WTC11 (cell line): ENCODE results near the gene SLC25A45. TPM values are rescaled to one million over a fixed set of nuclear protein-coding genes. Genes with fewer than 3 reads are reported as not detected.
A peak's percentile ranks its signal among the peaks of the same experiment; 100 is the strongest.

Experiments used
- AFF4 ChIP-seq: sonication (generic); formaldehyde crosslinking; IDR thresholded peaks from 2 replicates; pipeline ENCODE4 v1.8.1; 2023; ENCODE audit warnings: mild to moderate bottlenecking, missing genetic modification reagents, borderline replicate concordance
- AR ChIP-seq: fragments of 250-450 bp; sonication (Bioruptor Pico); IDR thresholded peaks from 2 replicates; pipeline ENCODE4 v1.9.0; 2021; ENCODE audit warnings: mild to moderate bottlenecking
- ATF1 ChIP-seq: sonication (generic); formaldehyde crosslinking; IDR thresholded peaks from 2 replicates; pipeline ENCODE4 v1.8.1; 2023; ENCODE audit warnings: mild to moderate bottlenecking, moderate library complexity, missing genetic modification reagents
- CBFB ChIP-seq: sonication (generic); formaldehyde crosslinking; IDR thresholded peaks from 2 replicates; pipeline ENCODE4 v1.8.1; 2022; ENCODE audit warnings: mild to moderate bottlenecking, low read depth, missing genetic modification reagents
- ELF4 ChIP-seq: sonication (generic); formaldehyde crosslinking; IDR thresholded peaks from 2 replicates; pipeline ENCODE4 v1.8.1; 2022; ENCODE audit warnings: low read depth, mild to moderate bottlenecking, moderate library complexity, missing genetic modification reagents
- FOXP4 ChIP-seq: sonication (generic); formaldehyde crosslinking; IDR thresholded peaks from 2 replicates; pipeline ENCODE4 v1.8.0; 2022; ENCODE audit warnings: mild to moderate bottlenecking, missing genetic modification reagents
- JAZF1 ChIP-seq: fragments of 250-450 bp; sonication (Bioruptor Pico); IDR thresholded peaks from 2 replicates; pipeline ENCODE4 v1.9.0; 2021; ENCODE audit warnings: moderate library complexity, mild to moderate bottlenecking, inconsistent platforms
- NR1H2 ChIP-seq: sonication (generic); formaldehyde crosslinking; IDR thresholded peaks from 2 replicates; pipeline ENCODE4 v1.9.0; 2021; ENCODE audit warnings: mild to moderate bottlenecking, moderate library complexity, missing genetic modification reagents
- NR2C2 ChIP-seq: sonication (generic); formaldehyde crosslinking; IDR thresholded peaks from 2 replicates; pipeline ENCODE4 v1.8.0; 2022; ENCODE audit warnings: mild to moderate bottlenecking, missing genetic modification reagents
- SMAD3 ChIP-seq: sonication (generic); formaldehyde crosslinking; IDR thresholded peaks from 2 replicates; pipeline ENCODE4 v1.8.0; 2022; ENCODE audit warnings: missing genetic modification reagents, mild to moderate bottlenecking, borderline replicate concordance
- SMAD4 ChIP-seq: sonication (generic); formaldehyde crosslinking; IDR thresholded peaks from 2 replicates; pipeline ENCODE4 v1.8.0; 2022; ENCODE audit warnings: mild to moderate bottlenecking, missing genetic modification reagents
- SP1 ChIP-seq: sonication (generic); formaldehyde crosslinking; conservative IDR thresholded peaks from 2 replicates; pipeline ENCODE4 v1.8.1; 2022; ENCODE audit warnings: missing genetic modification reagents
- TEAD4 ChIP-seq: sonication (generic); formaldehyde crosslinking; IDR thresholded peaks from 2 replicates; pipeline ENCODE4 v1.8.0; 2022; ENCODE audit warnings: mild to moderate bottlenecking, missing genetic modification reagents
- ZNF138 ChIP-seq: sonication (generic); formaldehyde crosslinking; conservative IDR thresholded peaks from 2 replicates; pipeline ENCODE4 v1.8.1; 2022; ENCODE audit warnings: mild to moderate bottlenecking, moderate library complexity, missing genetic modification reagents
- ZNF232 ChIP-seq: sonication (generic); formaldehyde crosslinking; IDR thresholded peaks from 2 replicates; pipeline ENCODE4 v1.8.0; 2022; ENCODE audit warnings: mild to moderate bottlenecking, missing genetic modification reagents
- ZNF263 ChIP-seq: sonication (generic); formaldehyde crosslinking; IDR thresholded peaks from 2 replicates; pipeline ENCODE4 v1.8.1; 2022; ENCODE audit warnings: low read depth, mild to moderate bottlenecking, moderate library complexity, missing genetic modification reagents
- ZNF317 ChIP-seq: sonication (generic); formaldehyde crosslinking; IDR thresholded peaks from 2 replicates; pipeline ENCODE4 v1.8.1; 2023; ENCODE audit warnings: low read depth, mild to moderate bottlenecking, moderate library complexity, missing genetic modification reagents, borderline replicate concordance
- total RNA-seq: library from RNA; stranded (reverse); gene quantifications from 3 replicates; pipeline ENCODE4 v1.2.3, GENCODE V29; 2021
- TF ChIP-seq, protein P1 (sequence below): sonication (generic); formaldehyde crosslinking; IDR thresholded peaks from 2 replicates; pipeline ENCODE4 v1.8.0; 2022; ENCODE audit warnings: mild to moderate bottlenecking, missing genetic modification reagents
- TF ChIP-seq, protein P2 (sequence below): sonication (generic); formaldehyde crosslinking; IDR thresholded peaks from 2 replicates; pipeline ENCODE4 v1.8.0; 2022; ENCODE audit warnings: mild to moderate bottlenecking, missing genetic modification reagents
- TF ChIP-seq, protein P3 (sequence below): sonication (generic); formaldehyde crosslinking; IDR thresholded peaks from 2 replicates; pipeline ENCODE4 v1.8.0; 2023; ENCODE audit warnings: mild to moderate bottlenecking, missing genetic modification reagents
- TF ChIP-seq, protein P4 (sequence below): sonication (generic); formaldehyde crosslinking; IDR thresholded peaks from 2 replicates; pipeline ENCODE4 v1.8.1; 2022; ENCODE audit warnings: missing genetic modification reagents, borderline replicate concordance

The SLC25A45 gene
- total RNA-seq, 1 experiment from 2014 or later: 1.7 TPM

DNA sequence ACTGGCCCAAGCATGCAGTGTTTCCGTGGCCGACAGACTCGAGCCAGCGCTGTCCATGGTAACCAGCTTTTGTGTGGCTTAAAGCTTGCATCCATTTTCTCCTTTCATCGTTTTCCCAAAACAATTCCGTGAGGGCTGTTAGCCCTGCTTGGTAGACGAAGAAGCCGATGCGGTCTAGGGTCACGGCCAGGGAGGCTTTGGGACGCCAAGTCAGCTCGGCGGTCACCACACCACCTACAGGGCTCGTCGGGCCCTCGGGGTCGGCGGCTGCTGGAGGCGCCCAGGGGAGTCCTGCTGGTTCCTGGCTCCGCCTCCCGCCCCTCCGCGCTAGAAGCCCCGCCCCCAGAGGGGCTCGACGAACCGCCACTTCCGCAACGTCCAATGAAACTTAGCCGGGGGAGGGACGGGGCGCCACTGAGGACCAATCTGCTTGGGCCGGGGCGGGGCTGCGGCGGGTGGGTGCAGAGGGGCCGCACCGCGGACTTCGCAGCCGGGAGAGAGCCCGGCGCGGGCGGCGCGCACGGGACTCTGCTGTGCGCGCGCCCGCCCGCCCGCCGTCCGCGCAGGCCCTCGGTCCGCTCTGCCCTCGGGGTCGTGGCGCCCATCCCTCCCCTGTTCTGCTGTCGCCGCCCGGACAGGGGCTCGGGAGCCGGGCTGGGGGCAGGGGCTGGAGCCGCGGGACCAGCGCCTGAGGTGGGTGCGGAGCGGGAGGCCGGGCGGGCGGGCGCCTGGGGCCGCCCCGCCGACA, 28.0 kb downstream of the SLC25A45 start, which contains the start of gene TIGD3 (continued):
- TF ChIP-seq ZNF263 (no peak), CBFB (CRISPR knock-in tag) (0 out of 2 replicates have a peak, but pooled peaks have one; percentile 83), TEAD4 (0 out of 2 replicates have a peak, but pooled peaks have one; percentile 39), ELF4 (no peak), NR1H2 (no peak), SMAD4 (no peak), ATF1 (CRISPR knock-in tag) (no peak), ZNF317 (CRISPR knock-in tag) (no peak), AFF4 (CRISPR knock-in tag) (0 out of 2 replicates have a peak, but pooled peaks have one; percentile 49), ZNF232 (CRISPR knock-in tag) (no peak), SP1 (peak; percentile 80), NR2C2 (no peak), AR (no peak), JAZF1 (CRISPR knock-in tag) (no peak), SMAD3 (CRISPR knock-in tag) (peak; percentile 39; the same call in 1 of the 2 replicates), ZNF138 (CRISPR knock-in tag) (no peak), FOXP4 (CRISPR knock-in tag) (no peak)
- TF ChIP-seq, protein P1, sequence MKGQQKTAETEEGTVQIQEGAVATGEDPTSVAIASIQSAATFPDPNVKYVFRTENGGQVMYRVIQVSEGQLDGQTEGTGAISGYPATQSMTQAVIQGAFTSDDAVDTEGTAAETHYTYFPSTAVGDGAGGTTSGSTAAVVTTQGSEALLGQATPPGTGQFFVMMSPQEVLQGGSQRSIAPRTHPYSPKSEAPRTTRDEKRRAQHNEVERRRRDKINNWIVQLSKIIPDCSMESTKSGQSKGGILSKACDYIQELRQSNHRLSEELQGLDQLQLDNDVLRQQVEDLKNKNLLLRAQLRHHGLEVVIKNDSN: 0 out of 2 replicates have a peak, but pooled peaks have one; percentile 54
- TF ChIP-seq, protein P2, sequence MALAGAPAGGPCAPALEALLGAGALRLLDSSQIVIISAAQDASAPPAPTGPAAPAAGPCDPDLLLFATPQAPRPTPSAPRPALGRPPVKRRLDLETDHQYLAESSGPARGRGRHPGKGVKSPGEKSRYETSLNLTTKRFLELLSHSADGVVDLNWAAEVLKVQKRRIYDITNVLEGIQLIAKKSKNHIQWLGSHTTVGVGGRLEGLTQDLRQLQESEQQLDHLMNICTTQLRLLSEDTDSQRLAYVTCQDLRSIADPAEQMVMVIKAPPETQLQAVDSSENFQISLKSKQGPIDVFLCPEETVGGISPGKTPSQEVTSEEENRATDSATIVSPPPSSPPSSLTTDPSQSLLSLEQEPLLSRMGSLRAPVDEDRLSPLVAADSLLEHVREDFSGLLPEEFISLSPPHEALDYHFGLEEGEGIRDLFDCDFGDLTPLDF (CRISPR knock-in tag): 0 out of 2 replicates have a peak, but pooled peaks have one; percentile 56
- TF ChIP-seq, protein P3, sequence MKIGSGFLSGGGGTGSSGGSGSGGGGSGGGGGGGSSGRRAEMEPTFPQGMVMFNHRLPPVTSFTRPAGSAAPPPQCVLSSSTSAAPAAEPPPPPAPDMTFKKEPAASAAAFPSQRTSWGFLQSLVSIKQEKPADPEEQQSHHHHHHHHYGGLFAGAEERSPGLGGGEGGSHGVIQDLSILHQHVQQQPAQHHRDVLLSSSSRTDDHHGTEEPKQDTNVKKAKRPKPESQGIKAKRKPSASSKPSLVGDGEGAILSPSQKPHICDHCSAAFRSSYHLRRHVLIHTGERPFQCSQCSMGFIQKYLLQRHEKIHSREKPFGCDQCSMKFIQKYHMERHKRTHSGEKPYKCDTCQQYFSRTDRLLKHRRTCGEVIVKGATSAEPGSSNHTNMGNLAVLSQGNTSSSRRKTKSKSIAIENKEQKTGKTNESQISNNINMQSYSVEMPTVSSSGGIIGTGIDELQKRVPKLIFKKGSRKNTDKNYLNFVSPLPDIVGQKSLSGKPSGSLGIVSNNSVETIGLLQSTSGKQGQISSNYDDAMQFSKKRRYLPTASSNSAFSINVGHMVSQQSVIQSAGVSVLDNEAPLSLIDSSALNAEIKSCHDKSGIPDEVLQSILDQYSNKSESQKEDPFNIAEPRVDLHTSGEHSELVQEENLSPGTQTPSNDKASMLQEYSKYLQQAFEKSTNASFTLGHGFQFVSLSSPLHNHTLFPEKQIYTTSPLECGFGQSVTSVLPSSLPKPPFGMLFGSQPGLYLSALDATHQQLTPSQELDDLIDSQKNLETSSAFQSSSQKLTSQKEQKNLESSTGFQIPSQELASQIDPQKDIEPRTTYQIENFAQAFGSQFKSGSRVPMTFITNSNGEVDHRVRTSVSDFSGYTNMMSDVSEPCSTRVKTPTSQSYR (CRISPR knock-in tag): 0 out of 2 replicates have a peak, but pooled peaks have one; percentile 54
- TF ChIP-seq, protein P4, sequence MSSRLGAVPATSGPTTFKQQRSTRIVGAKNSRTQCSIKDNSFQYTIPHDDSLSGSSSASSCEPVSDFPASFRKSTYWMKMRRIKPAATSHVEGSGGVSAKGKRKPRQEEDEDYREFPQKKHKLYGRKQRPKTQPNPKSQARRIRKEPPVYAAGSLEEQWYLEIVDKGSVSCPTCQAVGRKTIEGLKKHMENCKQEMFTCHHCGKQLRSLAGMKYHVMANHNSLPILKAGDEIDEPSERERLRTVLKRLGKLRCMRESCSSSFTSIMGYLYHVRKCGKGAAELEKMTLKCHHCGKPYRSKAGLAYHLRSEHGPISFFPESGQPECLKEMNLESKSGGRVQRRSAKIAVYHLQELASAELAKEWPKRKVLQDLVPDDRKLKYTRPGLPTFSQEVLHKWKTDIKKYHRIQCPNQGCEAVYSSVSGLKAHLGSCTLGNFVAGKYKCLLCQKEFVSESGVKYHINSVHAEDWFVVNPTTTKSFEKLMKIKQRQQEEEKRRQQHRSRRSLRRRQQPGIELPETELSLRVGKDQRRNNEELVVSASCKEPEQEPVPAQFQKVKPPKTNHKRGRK (CRISPR knock-in tag): no peak
